Activated naive CD4-positive, alpha-beta T cell treated with anti-CD3 and anti-CD28 coated beads, Interleukin-2, amount 10 ng/mL, durations not matched to agents 7 days and 5 days (primary cell): ENCODE measurements around the gene ANKRD13A.
"Not testable (repeated sequence)": the region's sequence is repeated elsewhere in the genome, so short reads cannot be mapped to it uniquely, and the experiment has no call there.

Experiments used
- CTCF ChIA-PET: fragments of 350-600 bp; sonication (Branson Sonifier 250); formaldehyde crosslinking; loops from one replicate; lab custom pipeline; 2021; ENCODE audit warnings: antibody characterized with exemption; lab: Charles Lee
- DNase-seq: peaks from one replicate; pipeline ENCODE4 v3.0.0-alpha.2; 2020
- H3K27ac Mint-ChIP-seq: one replicate; pipeline ENCODE4 v1.8.0; 2021; ENCODE audit warnings: mild to moderate bottlenecking, moderate library complexity, mixed read lengths
- H3K27me3 Mint-ChIP-seq: one replicate; pipeline ENCODE4 v1.8.0; 2021; ENCODE audit warnings: mild to moderate bottlenecking, mixed read lengths
- H3K36me3 Mint-ChIP-seq: one replicate; pipeline ENCODE4 v1.8.0; 2021; ENCODE audit warnings: mixed read lengths
- H3K4me1 Mint-ChIP-seq: one replicate; pipeline ENCODE4 v1.8.0; 2021; ENCODE audit warnings: mixed read lengths
- H3K4me3 Mint-ChIP-seq: one replicate; pipeline ENCODE4 v1.8.0; 2021; ENCODE audit warnings: mild to moderate bottlenecking, moderate library complexity, mixed read lengths
- H3K9me3 Mint-ChIP-seq: one replicate; pipeline ENCODE4 v1.8.0; 2021; ENCODE audit warnings: mixed read lengths

Gene ANKRD13A

DNA sequence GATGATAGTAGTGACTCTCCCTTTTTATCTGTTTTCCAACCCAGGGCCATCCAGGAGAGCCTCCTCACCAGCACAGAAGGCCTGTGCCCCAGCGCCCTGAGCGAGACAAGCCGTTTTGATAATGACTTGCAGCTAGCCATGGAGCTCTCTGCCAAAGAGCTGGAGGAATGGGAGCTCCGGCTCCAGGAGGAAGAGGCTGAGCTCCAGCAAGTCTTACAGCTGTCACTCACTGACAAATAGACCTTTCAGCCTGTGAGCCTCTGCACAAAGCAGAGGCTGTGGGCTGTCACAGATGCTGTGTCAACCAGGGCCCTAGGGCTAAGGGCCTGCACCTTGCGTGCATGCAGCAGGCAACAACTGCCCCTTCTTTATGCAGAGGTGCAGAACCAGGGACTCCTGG lies 38.1 kb downstream of the ANKRD13A start:
- no peak overlapping the region for H3K4me3 Mint-ChIP-seq
- peaks cover 41% of the 10 kb centered on the region for H3K4me1 Mint-ChIP-seq
- peaks cover 71% of the 10 kb centered on the region for H3K36me3 Mint-ChIP-seq
- DNase-seq = no peak
- CTCF ChIA-PET = interaction anchor here (1.1 to 2.8 kb wide), 3 partner anchors 13 to 183 kb away, joined by 3 to 9 read pairs (median 7); no protein-coding TSS in a partner anchor
- H3K27ac Mint-ChIP-seq = no peak overlapping the region
- H3K27me3 Mint-ChIP-seq = no peaks in the 10 kb centered on the region
- H3K9me3 Mint-ChIP-seq = no peaks in the 10 kb centered on the region

DNA sequence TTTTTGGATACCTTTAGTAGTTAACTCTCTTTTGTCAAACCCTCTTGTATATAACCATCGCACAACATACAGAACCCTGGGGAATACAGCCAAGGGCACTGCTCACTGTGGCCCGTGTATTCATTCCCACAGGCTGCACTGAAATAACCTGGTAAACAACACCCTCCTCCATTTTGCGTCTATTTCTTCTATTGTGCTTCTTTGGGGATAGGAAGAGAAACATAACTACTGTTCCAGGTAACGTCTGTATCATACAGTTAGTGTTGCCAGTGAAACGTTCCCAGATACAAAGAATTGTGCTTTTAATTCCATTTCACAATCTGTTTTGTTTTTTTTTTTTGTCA lies 39.5 kb downstream of the ANKRD13A start:
- no peaks in the 10 kb centered on the region for H3K27me3 Mint-ChIP-seq

DNA sequence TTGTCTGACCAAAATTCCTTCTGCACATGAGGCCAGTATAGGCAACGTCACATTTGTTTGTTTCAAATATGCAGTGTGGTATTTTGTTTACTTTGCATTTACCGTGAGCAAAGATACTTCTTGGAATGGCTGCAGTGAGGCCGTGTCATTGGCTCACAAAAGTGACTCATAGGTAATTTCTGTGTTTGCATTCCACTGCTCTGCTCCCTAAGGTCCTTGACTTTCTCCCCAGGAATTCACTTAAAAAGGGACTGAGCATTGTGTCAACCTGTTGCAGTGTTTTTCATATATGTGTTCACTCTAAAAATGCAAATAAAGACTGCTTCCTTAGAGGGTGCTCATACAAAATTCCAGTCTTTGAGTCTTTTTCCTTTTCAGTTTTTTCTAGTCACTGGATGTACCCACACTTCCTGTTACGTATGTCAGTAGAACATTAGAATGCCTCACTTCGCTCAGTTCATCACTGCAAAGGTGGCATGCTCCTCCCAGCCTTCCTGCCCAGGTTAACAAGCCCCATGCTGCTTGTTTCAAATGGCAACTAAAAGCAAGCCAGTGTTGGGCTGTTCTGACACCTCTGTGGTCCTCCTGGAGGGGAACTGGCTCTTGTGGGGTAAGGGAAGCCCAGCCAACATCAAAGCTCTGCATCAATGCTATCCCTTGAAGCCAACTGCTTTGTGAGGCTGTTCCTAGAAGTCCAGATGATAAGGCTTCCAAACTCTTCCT lies 40.0 kb downstream of the ANKRD13A start:
- CTCF ChIA-PET = interaction anchor here (0.6 to 0.9 kb wide), 2 partner anchors 15 to 51 kb away, joined by 3 read pairs; no protein-coding TSS in a partner anchor
- Mint-ChIP-seq H3K4me1 (peaks cover 51% of the 10 kb centered on the region), H3K36me3 (peaks cover 69% of the 10 kb centered on the region), H3K4me3 (no peak overlapping the region), H3K27me3 (no peaks in the 10 kb centered on the region), H3K27ac (peak overlapping the region; percentile 92), H3K9me3 (no peaks in the 10 kb centered on the region)
- peak; percentile 60 for DNase-seq

More for the DNA sequence above, 39.5 kb downstream of the ANKRD13A start:
- Mint-ChIP-seq H3K9me3 (no peaks in the 10 kb centered on the region), H3K27ac (peak overlapping the region; percentile 92), H3K36me3 (peaks cover 73% of the 10 kb centered on the region), H3K4me1 (peaks cover 49% of the 10 kb centered on the region), H3K4me3 (no peak overlapping the region)
- CTCF ChIA-PET = no interaction called here
- DNase-seq = no peak

DNA sequence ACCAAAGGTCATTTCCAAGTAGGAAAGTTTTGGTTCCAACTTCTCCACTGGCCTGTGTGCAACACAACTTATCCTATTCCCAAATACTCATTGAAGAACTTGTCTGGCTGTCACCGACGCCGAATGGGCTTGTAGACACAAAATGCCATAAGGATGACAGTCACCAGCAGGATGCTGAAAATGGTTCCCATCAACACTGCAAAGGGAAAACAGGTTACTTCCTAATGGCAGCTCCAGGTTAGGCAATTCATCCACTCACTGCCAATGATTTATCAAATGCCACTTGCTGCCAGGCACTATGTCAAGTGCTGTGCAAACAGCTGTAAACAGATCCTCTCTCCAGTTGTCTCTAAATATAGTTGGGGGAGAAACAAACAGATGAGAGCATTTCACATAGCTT lies 43.0 kb downstream of the ANKRD13A start:
- no peak for DNase-seq
- peaks cover 65% of the 10 kb centered on the region for H3K4me1 Mint-ChIP-seq

DNA sequence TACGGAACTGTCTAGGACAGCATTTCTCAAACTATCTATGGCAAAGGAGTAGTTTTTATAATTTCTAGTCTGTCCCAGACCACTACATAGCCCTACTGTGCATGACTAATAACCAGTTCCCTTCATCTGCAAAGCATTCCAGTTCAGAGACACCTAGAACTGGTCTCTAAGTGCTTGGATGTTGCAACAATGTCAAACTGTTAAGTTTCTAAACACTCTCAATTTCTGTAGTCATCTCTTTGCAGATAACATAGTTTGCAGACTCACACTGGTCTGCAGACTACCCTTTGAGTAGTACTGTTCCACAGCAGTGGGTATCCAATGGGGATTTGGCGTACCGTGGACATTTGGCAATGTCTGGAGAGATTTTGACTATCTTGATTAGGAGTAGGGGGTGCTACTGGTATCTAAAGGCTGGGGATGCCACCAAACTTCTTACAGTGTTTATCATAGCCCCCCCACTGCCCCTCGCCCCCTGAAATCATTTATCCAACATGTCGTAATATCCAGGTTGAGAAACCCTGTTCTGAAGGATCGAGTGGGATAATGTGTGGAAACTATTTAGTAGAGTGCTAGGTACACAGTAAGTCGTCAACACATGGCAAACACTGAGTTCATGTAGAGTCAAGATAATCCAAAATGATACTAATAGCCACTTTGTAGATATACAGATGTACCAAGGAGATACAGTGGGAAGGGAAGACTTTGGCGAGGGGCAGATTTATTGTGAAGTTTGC lies 47.4 kb downstream of the ANKRD13A start:
- CTCF ChIA-PET = interaction anchor here (1.4 kb wide), 1 partner anchor 33 kb away, joined by 4 read pairs; no protein-coding TSS in a partner anchor
- H3K27me3 Mint-ChIP-seq = no peaks in the 10 kb centered on the region
- H3K4me3 Mint-ChIP-seq = peak overlapping the region; percentile 81
- H3K36me3 Mint-ChIP-seq = peaks cover 20% of the 10 kb centered on the region
- peak overlapping the region; percentile 11 for H3K27ac Mint-ChIP-seq
- peaks cover 57% of the 10 kb centered on the region for H3K4me1 Mint-ChIP-seq
- H3K9me3 Mint-ChIP-seq = no peaks in the 10 kb centered on the region
- no peak for DNase-seq

More for the DNA sequence above, 43.0 kb downstream of the ANKRD13A start:
- Mint-ChIP-seq H3K4me3 (no peak overlapping the region), H3K36me3 (peaks cover 49% of the 10 kb centered on the region), H3K27ac (peak overlapping the region; percentile 39), H3K27me3 (no peaks in the 10 kb centered on the region), H3K9me3 (no peaks in the 10 kb centered on the region)
- CTCF ChIA-PET = interaction anchor here (0.8 to 1.7 kb wide), 2 partner anchors 18 to 189 kb away, joined by 3 to 6 read pairs; no protein-coding TSS in a partner anchor

DNA sequence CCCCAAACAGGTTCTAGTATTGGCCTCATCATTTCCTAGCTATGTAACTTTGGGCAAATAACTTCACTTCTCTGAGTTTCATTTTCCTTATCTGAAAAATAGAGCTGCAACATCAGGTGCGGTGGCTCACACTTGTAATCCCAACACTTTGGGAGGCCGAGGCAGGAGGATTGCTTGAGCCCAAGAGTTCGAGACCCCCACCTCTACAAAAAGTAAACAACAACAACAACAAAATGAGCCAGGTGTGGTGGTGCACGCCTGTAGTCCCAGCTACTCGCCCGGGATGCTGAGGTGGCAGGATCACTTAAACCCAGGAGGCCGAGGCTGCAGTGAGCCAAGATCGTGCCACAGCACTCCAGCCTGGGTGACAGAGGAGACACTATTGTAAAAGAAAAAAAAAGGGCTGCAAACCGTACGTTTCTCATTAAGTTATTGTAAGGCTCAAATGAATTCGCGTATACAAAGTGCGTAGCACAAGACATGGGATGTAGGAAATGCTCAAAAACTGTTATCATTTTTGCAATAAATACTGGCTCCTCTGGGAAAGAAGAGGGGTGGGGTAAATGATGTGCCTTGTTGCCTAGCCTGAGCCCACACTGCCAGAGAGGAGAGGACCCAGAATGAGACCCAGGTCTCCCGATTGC lies 48.2 kb downstream of the ANKRD13A start:
- peaks cover 50% of the 10 kb centered on the region for H3K4me1 Mint-ChIP-seq
- peak overlapping the region; percentile 81 for H3K4me3 Mint-ChIP-seq
- H3K27me3 Mint-ChIP-seq = no peaks in the 10 kb centered on the region
- CTCF ChIA-PET = interaction anchor here (1.4 kb wide), 1 partner anchor 32 kb away, joined by 4 read pairs; no protein-coding TSS in a partner anchor
- DNase-seq = no peak
- peak overlapping the region; percentile 90 for H3K27ac Mint-ChIP-seq
- H3K36me3 Mint-ChIP-seq = peaks cover 13% of the 10 kb centered on the region
- no peaks in the 10 kb centered on the region for H3K9me3 Mint-ChIP-seq

DNA sequence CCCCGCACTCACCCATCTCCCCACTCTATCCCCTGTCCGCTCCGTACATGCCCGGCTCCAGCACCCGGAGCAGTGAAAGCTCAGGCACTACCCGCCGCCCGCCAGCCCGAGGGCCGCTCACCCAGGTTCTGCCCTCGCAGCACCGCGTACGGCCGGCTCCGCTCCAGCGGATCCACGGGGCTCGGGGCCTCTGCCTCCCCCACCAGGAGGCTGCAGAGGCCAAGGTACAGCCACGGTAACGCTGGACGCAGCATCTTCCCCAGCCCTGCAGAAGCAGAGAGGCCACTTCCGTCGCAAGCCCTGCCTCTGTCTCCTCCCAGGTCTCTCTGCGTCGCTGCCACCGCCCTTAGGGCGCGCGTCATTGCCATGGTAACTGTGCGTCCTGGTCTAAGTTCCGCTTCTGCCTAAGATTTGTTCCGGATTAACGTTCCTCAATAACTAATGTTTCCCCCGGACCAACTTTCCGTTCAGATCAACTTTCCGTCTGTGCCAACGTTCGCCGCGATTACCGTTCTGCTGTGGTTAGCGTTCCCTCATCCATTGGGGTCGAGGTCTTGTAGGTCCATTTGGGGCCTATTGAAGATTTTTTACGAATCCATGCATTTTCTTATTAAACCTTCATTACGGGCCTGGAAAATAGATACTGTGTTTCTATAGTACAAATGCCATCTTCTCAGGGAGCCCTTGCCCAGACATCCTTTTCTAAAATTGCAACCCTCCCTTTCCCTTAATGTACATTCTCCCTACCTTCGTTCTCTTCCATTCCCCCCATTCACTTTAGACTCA lies 49.2 kb downstream of the ANKRD13A start, which contains the start of gene C12orf76:
Gene C12orf76 (minus strand): TSS at position 281 of the 786 bp plus-strand sequence. CDS start 27 bp downstream, at position 254.
- H3K27ac Mint-ChIP-seq = peak within 1 kb of the TSS; percentile 90
- CTCF ChIA-PET = interaction anchor here (1.4 kb wide), 1 partner anchor 31 kb away, joined by 4 read pairs; no protein-coding TSS in a partner anchor
- peak; percentile 96 for DNase-seq
- peaks cover 43% of the 10 kb centered on the region for H3K4me1 Mint-ChIP-seq
- H3K9me3 Mint-ChIP-seq = no peaks in the 10 kb centered on the region
- peak within 1 kb of the TSS; percentile 81 for H3K4me3 Mint-ChIP-seq
- H3K36me3 Mint-ChIP-seq = peaks cover 7% of the 10 kb centered on the region
- no peaks in the 10 kb centered on the region for H3K27me3 Mint-ChIP-seq

DNA sequence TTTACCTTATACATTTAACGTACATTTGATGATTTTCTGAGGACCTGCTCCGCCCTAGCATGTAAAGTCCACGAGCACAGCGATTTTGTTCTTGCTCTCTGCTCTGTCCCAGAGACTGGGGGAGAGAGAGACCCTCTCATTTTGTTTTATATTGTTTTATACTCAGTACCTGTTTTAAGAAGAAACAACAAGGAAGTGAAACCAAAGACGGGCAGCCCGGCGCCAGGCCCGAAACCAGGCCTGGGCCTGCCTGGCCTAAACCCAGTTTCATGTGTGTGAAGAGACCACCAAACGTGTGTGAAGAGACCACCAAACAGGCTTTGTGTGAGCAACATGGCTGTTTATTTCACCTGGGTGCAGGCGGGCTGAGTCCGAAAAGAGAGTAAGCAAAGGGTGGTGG lies 49.8 kb downstream of the ANKRD13A start:
- H3K9me3 Mint-ChIP-seq, DNase-seq, H3K36me3 Mint-ChIP-seq, CTCF ChIA-PET, H3K27me3 Mint-ChIP-seq: not testable (repeated sequence)
- Mint-ChIP-seq H3K4me1 (peaks cover 41% of the 10 kb centered on the region), H3K27ac (peak overlapping the region; percentile 90), H3K4me3 (peak overlapping the region; percentile 81)

DNA sequence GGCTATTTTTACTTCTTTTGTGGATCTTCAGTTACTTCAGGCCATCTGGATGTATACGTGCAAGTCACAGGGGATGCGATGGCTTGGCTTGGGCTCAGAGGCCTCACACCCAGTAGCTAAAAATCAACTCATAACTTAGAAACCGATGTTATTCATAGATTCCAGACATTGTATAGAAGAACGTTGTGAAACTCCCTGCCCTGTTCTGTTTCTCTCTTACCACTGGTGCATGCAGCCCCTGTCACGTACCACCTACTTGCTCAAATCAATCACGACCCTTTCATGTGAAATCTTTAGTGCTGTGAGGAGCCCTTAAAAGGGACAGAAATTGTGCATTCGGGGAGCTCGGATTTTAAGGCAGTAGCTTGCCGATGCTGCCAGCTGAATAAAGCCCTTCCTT lies 50.4 kb downstream of the ANKRD13A start:
- DNase-seq, H3K27me3 Mint-ChIP-seq, H3K9me3 Mint-ChIP-seq, H3K36me3 Mint-ChIP-seq, CTCF ChIA-PET, H3K27ac Mint-ChIP-seq: not testable (repeated sequence)
- Mint-ChIP-seq H3K4me3 (peak overlapping the region; percentile 34), H3K4me1 (peaks cover 40% of the 10 kb centered on the region)

DNA sequence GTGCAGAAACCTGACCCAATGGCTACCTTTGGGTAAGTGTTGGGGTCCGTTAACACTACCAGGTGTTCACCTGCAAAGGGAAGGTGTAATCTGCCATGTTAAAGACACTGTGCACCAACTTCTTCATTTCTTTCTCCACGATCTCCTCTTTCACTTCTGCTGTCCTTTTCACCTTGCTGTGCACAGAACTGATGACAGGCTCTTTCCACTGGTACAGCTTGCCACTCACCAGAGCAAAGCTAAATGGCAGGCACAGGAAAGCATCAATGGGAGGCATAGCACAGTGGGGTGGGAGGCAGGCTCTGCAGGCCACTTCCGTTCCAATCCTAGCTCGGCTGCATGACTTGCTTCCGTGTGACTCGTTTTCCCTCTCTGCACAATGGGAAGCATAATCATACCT lies 51.7 kb downstream of the ANKRD13A start:
- no peak for DNase-seq
- Mint-ChIP-seq H3K27me3 (no peaks in the 10 kb centered on the region), H3K4me3 (no peak overlapping the region), H3K9me3 (no peaks in the 10 kb centered on the region), H3K27ac (no peak overlapping the region), H3K4me1 (peaks cover 41% of the 10 kb centered on the region), H3K36me3 (peaks cover 16% of the 10 kb centered on the region)
- CTCF ChIA-PET = no interaction called here

DNA sequence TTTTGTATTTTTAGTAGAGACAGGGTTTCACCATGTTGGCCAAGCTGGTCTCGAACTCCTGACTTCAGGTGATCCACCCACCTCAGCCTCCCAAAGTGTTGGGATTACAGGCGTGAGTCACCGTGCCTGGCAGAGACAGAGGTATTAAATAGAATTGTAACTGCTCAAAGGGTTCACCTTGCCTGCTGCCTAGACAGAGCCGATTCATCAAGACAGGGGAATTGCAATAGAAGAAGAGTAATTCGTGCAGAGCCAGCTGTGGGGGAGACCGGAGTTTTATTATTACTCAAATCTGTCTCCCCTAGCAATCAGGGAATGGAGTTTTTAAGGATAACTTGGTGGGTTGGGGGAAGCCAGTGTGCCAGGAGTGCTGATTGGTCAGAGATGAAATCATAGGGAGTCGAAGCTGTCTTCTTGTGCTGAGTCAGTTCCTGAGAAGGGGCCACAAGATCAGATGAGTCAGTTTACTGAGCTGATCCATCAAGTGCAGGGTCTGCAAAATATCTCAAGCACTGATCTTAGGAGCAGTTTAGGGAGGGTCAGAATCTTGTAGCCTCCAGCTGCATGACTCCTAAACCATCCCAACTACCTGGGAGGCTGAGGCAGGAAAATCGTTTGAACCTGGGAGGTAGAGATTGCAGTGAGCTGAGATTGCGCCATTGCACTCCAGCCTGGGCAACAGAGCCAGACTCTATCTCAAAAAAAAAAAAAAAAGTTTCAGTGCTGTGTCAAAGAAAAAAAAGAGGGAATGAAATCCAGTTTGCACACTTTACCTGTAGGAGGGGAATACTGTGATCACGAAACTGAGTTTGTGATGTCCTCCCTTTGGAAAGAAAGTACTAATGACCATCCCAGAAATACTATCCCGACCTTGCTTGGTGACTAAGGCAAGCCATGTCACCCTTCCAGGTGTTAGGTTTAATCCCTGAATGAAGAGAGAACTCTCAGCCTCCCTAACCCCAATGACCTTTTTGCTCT lies 56.4 kb downstream of the ANKRD13A start:
- not testable (repeated sequence) for H3K27me3 Mint-ChIP-seq, H3K27ac Mint-ChIP-seq, H3K9me3 Mint-ChIP-seq, H3K4me3 Mint-ChIP-seq, DNase-seq
- Mint-ChIP-seq H3K4me1 (peaks cover 21% of the 10 kb centered on the region), H3K36me3 (peaks cover 20% of the 10 kb centered on the region)
- CTCF ChIA-PET = interaction anchor here (1.6 kb wide), 1 partner anchor 18 kb away, joined by 5 read pairs; no protein-coding TSS in a partner anchor

DNA sequence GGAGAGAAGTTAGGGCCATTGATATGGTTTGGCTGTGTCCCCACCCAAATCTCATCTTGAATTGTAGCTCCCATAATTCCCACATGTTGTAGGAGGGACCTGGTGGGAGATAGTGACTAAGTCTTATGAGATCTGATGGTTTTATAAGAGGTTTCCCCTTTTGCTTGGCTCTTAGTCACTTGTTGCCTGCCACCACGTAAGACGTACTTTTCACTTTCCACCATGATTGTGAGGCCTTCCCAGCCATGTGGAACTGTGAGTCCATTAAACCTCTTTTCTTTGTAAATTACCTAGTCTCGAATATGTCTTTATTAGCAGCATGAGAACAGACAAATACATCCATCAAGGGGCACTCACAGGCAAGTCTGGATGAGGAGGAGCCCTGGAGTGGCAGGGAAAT lies 57.4 kb downstream of the ANKRD13A start:
- peaks cover 20% of the 10 kb centered on the region for H3K36me3 Mint-ChIP-seq
- H3K27ac Mint-ChIP-seq, H3K4me3 Mint-ChIP-seq, CTCF ChIA-PET, H3K27me3 Mint-ChIP-seq, DNase-seq, H3K9me3 Mint-ChIP-seq: not testable (repeated sequence)
- H3K4me1 Mint-ChIP-seq = peaks cover 25% of the 10 kb centered on the region
